HCT116 (cell line): ENCODE results near the gene HLA-DRA. TPM values are rescaled to one million over a fixed set of nuclear protein-coding genes. Genes with fewer than 3 reads are reported as not detected.

Experiments
- ATAC-seq: fragments of 200-7000 bp; cut with Tn5 transposase; 2 replicates; pipeline ENCODE4 v1.9.1; 2020; ENCODE audit warnings: mild to moderate bottlenecking, moderate library complexity
- BruUV-seq: library from RNA; stranded (reverse); fragments of 400-500 nt; replicated peaks from 2 replicates; lab custom pipeline; 2021; lab: Mats Ljungman, UMichigan
- CTCF ChIA-PET: fragments of 300-600 bp; sonication (Branson Sonifier 250); formaldehyde crosslinking; loops from one replicate; lab custom pipeline; 2021; ENCODE audit warnings: antibody characterized with exemption; lab: Charles Lee
- POLR2A ChIA-PET: fragments of 300-600, 350-600 bp; sonication (Branson Sonifier 250); formaldehyde crosslinking; loops from one replicate; lab custom pipeline; 2021; ENCODE audit warnings: antibody characterized with exemption; lab: Charles Lee
- RAD21 ChIA-PET, 2 experiments: fragments of 300-600 bp; sonication (Branson Sonifier 250); formaldehyde crosslinking; loops; one replicate each; lab custom pipeline; 2023; ENCODE audit warnings: low total read pairs in 2 of 2; ENCODE audit not compliant: uncharacterized antibody in 2 of 2, unreplicated experiment in 2 of 2, low non-redundant PET in 1 of 2; lab: Charles Lee
- DNase-seq: peaks from one replicate; pipeline ENCODE4 v3.0.0-alpha.2; 2010; ENCODE audit warnings: low read depth, low spot score
- H2AFZ ChIP-seq: fragments of 200-600 bp; shearing (Covaris generic), sonication (generic); 2 replicates; pipeline ENCODE4 v1.6.1; 2017; ENCODE audit warnings: low read depth, mixed run types, mixed read lengths, antibody characterized with exemption, low read length; ENCODE audit not compliant: poor library complexity, severe bottlenecking
- H3K27ac ChIP-seq: 2 replicates; pipeline ENCODE4 v1.5.1; 2012; ENCODE audit warnings: low read depth, low read length
- H3K27me3 ChIP-seq: fragments of 200-600 bp; sonication (generic); 2 replicates; pipeline ENCODE4 v1.6.1; 2016; ENCODE audit warnings: mixed run types, low read length, mixed read lengths; ENCODE audit not compliant: insufficient read depth
- H3K36me3 ChIP-seq, 2 experiments: fragments of 200-500 bp in 1 of 2; fragments of 200-600 bp in 1 of 2; sonication (Bioruptor generic) in 1 of 2; sonication (generic) in 1 of 2; 2 replicates each; pipeline versions ENCODE4 v1.5.1 to v1.6.1; 2014 to 2016; ENCODE audit warnings: low read length in 2 of 2, inconsistent platforms in 1 of 2, mixed read lengths in 1 of 2, mixed run types in 1 of 2; ENCODE audit not compliant: insufficient read depth in 2 of 2, control insufficient read depth in 1 of 2
- H3K4me1 ChIP-seq, 2 experiments: fragments of 200-600 bp in 1 of 2; sonication (generic) in 1 of 2; 2 replicates each; pipeline versions ENCODE4 v1.5.1 to v1.6.1; 2012 to 2017; ENCODE audit warnings: low read length in 2 of 2, inconsistent platforms in 1 of 2, mild to moderate bottlenecking in 1 of 2, mixed read lengths in 1 of 2, mixed run types in 1 of 2, moderate library complexity in 1 of 2; ENCODE audit not compliant: insufficient read depth in 2 of 2, control insufficient read depth in 1 of 2
- H3K4me2 ChIP-seq: fragments of 200-600 bp; sonication (generic); 2 replicates; pipeline ENCODE4 v1.6.1; 2017; ENCODE audit warnings: mixed run types, low read length, mixed read lengths
- H3K4me3 ChIP-seq, 2 experiments: fragments of 200-600 bp in 1 of 2; sonication (generic) in 1 of 2; replicated peaks in 1 of 2; 2 replicates each; pipeline ENCODE4 v1.5.1; 2011 to 2016; ENCODE audit warnings: low read length in 2 of 2, control low read depth in 1 of 2, low read depth in 1 of 2, mild to moderate bottlenecking in 1 of 2, mixed read lengths in 1 of 2, mixed run types in 1 of 2
- H3K79me2 ChIP-seq: fragments of 200-600 bp; sonication (generic); 2 replicates; pipeline ENCODE4 v1.6.1; 2017; ENCODE audit warnings: mild to moderate bottlenecking, mixed run types, low read length, moderate library complexity, mixed read lengths; ENCODE audit not compliant: insufficient read depth
- H3K9ac ChIP-seq: fragments of 200-600 bp; sonication (generic); 2 replicates; pipeline ENCODE4 v1.6.1; 2016; ENCODE audit warnings: low read length, mixed read lengths
- H3K9me2 ChIP-seq: fragments of 200-600 bp; sonication (generic), shearing (Covaris generic); 2 replicates; pipeline ENCODE4 v1.6.1; 2017; ENCODE audit warnings: mixed run types, mild to moderate bottlenecking, moderate library complexity; ENCODE audit not compliant: insufficient read depth
- H3K9me3 ChIP-seq, 2 experiments: fragments of 200-500 bp in 1 of 2; fragments of 200-600 bp in 1 of 2; sonication (Bioruptor generic) in 1 of 2; sonication (generic) in 1 of 2; 2 replicates each; pipeline ENCODE4 v1.6.1; 2014 to 2017; ENCODE audit warnings: low read length in 2 of 2, mixed read lengths in 2 of 2, inconsistent platforms in 1 of 2, low read depth in 1 of 2, mild to moderate bottlenecking in 1 of 2, mixed run types in 1 of 2, moderate library complexity in 1 of 2; ENCODE audit not compliant: control insufficient read depth in 1 of 2, insufficient read depth in 1 of 2
- H4K20me1 ChIP-seq: fragments of 200-600 bp; sonication (generic), shearing (Covaris generic); 2 replicates; pipeline ENCODE4 v1.6.1; 2017; ENCODE audit warnings: mixed run types, mild to moderate bottlenecking, moderate library complexity; ENCODE audit not compliant: insufficient read depth
- CEBPB ChIP-seq: IDR thresholded peaks from 2 replicates; pipeline ENCODE4 v1.6.1; 2012; ENCODE audit warnings: low read depth
- EZH2 ChIP-seq: fragments of 200-600 bp; sonication (generic); IDR thresholded peaks from 2 replicates; pipeline ENCODE4 v1.6.1; 2017; ENCODE audit warnings: antibody characterized with exemption, mixed run types
- EZH2phosphoT487 ChIP-seq: fragments of 200-600 bp; IDR thresholded peaks from 2 replicates; pipeline ENCODE4 v1.6.1; 2018; ENCODE audit warnings: antibody characterized with exemption, borderline replicate concordance
- FOSL1 ChIP-seq: IDR thresholded peaks from 2 replicates; pipeline ENCODE4 v1.6.1; 2012; ENCODE audit warnings: low read depth
- POLR2A ChIP-seq: IDR thresholded peaks from 2 replicates; pipeline ENCODE4 v1.7.0; 2011; ENCODE audit warnings: borderline replicate concordance; ENCODE audit not compliant: insufficient read depth, insufficient read length; ENCODE audit errors: extremely low read depth
- POLR2AphosphoS5 ChIP-seq: IDR thresholded peaks from 2 replicates; pipeline ENCODE4 v1.6.1; 2011; ENCODE audit warnings: mild to moderate bottlenecking, low read depth, low read length, moderate library complexity
- RAD21 ChIP-seq: IDR thresholded peaks from 2 replicates; pipeline ENCODE4 v1.6.1; 2012; ENCODE audit warnings: low read depth, mild to moderate bottlenecking
- REST ChIP-seq: IDR thresholded peaks from 2 replicates; pipeline ENCODE4 v1.6.1; 2012; ENCODE audit warnings: low read depth
- SRF ChIP-seq: IDR thresholded peaks from 2 replicates; pipeline ENCODE4 v1.6.1; 2012; ENCODE audit warnings: low read depth
- TCF7L2 ChIP-seq: IDR thresholded peaks from 2 replicates; pipeline ENCODE4 v1.7.0; 2011; ENCODE audit warnings: borderline replicate concordance, inconsistent platforms; ENCODE audit not compliant: insufficient read depth, insufficient read length; ENCODE audit errors: extremely low read depth
- ZFX ChIP-seq: fragments of 450-650 bp; IDR thresholded peaks from 2 replicates; pipeline ENCODE4 v1.6.1; 2017
- ZNF274 ChIP-seq: fragments of 200-500 bp; sonication (Bioruptor generic); IDR thresholded peaks from 2 replicates; pipeline ENCODE4 v1.6.1; 2014; ENCODE audit warnings: mild to moderate bottlenecking, low read depth, low read length, inconsistent platforms
- intact Hi-C: fragments of 100-400 bp; cut with micrococcal nuclease; formaldehyde crosslinking; loops from 2 replicates; pipeline ENCODE4 v1.10.0; 2022
- total RNA-seq: library from RNA; stranded (reverse); gene quantifications from one replicate; pipeline ENCODE4 v1.2.1, GENCODE V29; 2021; ENCODE audit not compliant: unreplicated experiment
- TF ChIP-seq, protein P1 (sequence below): IDR thresholded peaks from 2 replicates; pipeline ENCODE4 v1.6.1; 2012
- TF ChIP-seq, protein P2 (sequence below): IDR thresholded peaks from 2 replicates; pipeline ENCODE4 v1.6.1; 2012

Gene HLA-DRA
- total RNA-seq, 1 experiment from 2014 or later: 4.7 TPM

GRCh38 chr6:32442243-32442667, 2.6 kb downstream of the HLA-DRA start:
- peaks cover 2% of the 10 kb centered on the region; the same call in 1 of the 2 replicates for H3K9me2 ChIP-seq
- H3K79me2 ChIP-seq: no peaks in the 10 kb centered on the region
- no peak overlapping the region for H3K4me3 ChIP-seq
- H3K27ac ChIP-seq: no peak overlapping the region
- H4K20me1 ChIP-seq: no peaks in the 10 kb centered on the region
- H3K4me1 ChIP-seq: peaks cover 0 to 4% of the 10 kb centered on the region in 2 experiments; a peak in 2 of 4 replicates
- no peak for ATAC-seq
- intact Hi-C loops: no loop called here
- H3K4me2 ChIP-seq: no peak overlapping the region
- H3K36me3 ChIP-seq: no peaks in the 10 kb centered on the region
- BruUV-seq: no TSS peak
- H3K9ac ChIP-seq: no peak overlapping the region
- H3K27me3 ChIP-seq: no peaks in the 10 kb centered on the region
- RAD21 ChIA-PET: no interaction called here
- DNase-seq: no peak
- CTCF ChIA-PET: no interaction called here
- no peak overlapping the region for H2AFZ ChIP-seq
- H3K9me3 ChIP-seq: no peaks in the 10 kb centered on the region
- TF ChIP-seq CEBPB (no peak), EZH2phosphoT487 (no peak), ZNF274 (no peak), SRF (no peak), TCF7L2 (no peak), RAD21 (no peak), POLR2AphosphoS5 (no peak), EZH2 (no peak), ZFX (no peak), REST (no peak), FOSL1 (no peak), POLR2A (no peak)
- TF ChIP-seq, protein P1, sequence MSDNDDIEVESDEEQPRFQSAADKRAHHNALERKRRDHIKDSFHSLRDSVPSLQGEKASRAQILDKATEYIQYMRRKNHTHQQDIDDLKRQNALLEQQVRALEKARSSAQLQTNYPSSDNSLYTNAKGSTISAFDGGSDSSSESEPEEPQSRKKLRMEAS: no peak
- TF ChIP-seq, protein P2, sequence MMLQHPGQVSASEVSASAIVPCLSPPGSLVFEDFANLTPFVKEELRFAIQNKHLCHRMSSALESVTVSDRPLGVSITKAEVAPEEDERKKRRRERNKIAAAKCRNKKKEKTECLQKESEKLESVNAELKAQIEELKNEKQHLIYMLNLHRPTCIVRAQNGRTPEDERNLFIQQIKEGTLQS: no peak
- POLR2A ChIA-PET: no interaction called here
